Measurements from ENCODE around the gene P4HA2. TPM values are rescaled to one million over a fixed set of nuclear protein-coding genes. Genes with fewer than 3 reads are reported as not detected.
"Not testable (repeated sequence)": the region's sequence is repeated elsewhere in the genome, so short reads cannot be mapped to it uniquely, and the experiment has no call there.

Gene P4HA2
- polyA plus RNA-seq, 1 of the 3 experiments (the other 2 are of a cell fraction): 67.2 TPM

DNA sequence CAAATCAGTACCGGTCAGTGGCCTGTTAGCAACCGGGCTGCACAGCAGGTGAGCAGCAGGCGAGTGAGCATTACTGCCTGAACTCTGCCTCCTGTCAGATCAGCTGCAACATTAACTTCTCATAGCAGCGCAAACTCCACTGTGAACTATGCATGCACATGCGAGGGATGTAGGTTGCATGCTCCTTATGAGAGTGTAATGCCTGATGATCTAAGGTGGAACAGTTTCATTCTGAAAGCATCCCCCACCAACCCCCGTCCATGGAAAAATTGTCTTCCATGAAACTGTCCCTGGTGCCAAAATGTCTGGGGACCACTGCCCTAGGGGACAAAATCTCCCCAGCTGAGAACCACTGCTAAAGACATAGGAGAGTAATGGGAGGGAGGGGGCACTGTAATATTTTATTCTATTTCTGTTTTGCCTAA, 51.1 kb downstream of the P4HA2 start:
- Histone ChIP-seq H3K36me3 (replicated peaks in 1 of 2; ENCODE audit: control insufficient read depth in 1 of 2, insufficient read depth in 2 of 2, low read length in 1 of 2) (no peaks in the 10 kb centered on the region), H3K27ac (ENCODE audit: low read depth in 2 of 2, low read length in 1 of 2) (no peak overlapping the region), H3K9me3 (no peaks in the 10 kb centered on the region; the same call in 1 of the 2 replicates), H3K27me3 (ENCODE audit: insufficient read depth) (no peaks in the 10 kb centered on the region), H3K4me3 (ENCODE audit: low read depth in 2 of 2, low read length in 1 of 2) (no peak overlapping the region), H2AFZ (ENCODE audit: low read depth) (no peak overlapping the region), H3K79me2 (ENCODE audit: insufficient read depth) (no peaks in the 10 kb centered on the region), H4K20me1 (ENCODE audit: insufficient read depth) (no peaks in the 10 kb centered on the region), H3K4me1 (ENCODE audit: control insufficient read depth in 1 of 2, insufficient read depth in 2 of 2, low read depth in 1 of 2, low read length in 1 of 2) (no peaks in the 10 kb centered on the region), H3K9me2 (no peaks in the 10 kb centered on the region), H3K4me2 (no peak overlapping the region), H3F3A (replicated peaks; ENCODE audit: insufficient read depth) (peaks cover 4% of the 10 kb centered on the region), H3K9ac (no peak overlapping the region)
- TF ChIP-seq EP300 (IDR thresholded peaks at IDR 0.05; ENCODE audit: borderline replicate concordance in 1 of 2, low read depth in 1 of 2, low read length in 1 of 2) (no peak), RFX5 (IDR thresholded peaks at IDR 0.05; ENCODE audit: low read length) (no peak), RAD21 (IDR thresholded peaks at IDR 0.05; ENCODE audit: low read length) (no peak)
- WGBS (ENCODE audit: low lambda C conversion rate): 95% methylated on average over 5 of the region's 6 CpGs
- ChIA-PET POLR2A (no interaction called here), CTCF (interaction anchor here (1.0 kb wide), 1 partner anchor 14 kb away, joined by 4 read pairs; no protein-coding TSS in a partner anchor)
- no peak for DNase-seq

DNA sequence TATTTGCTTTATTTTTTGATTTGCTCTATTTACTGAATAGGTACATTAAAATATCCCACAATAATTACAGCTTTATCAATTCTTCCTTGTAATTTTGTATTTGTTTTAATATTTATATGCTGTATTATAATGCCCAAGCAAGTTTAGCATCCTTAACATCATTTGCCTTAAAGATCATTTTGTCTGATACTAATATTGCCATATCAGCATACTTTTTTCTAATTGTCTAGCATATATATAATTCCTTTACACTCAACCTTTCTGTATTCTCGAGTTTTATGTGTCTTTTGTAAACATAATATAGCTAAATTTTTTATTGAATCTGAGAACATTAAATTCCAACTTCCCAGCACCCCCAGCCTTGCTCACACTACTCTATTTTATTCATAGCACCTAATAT, 64.7 kb downstream of the P4HA2 start:
- no peak for DNase-seq
- Histone ChIP-seq H3K9me2 (no peaks in the 10 kb centered on the region), H3K9me3 (no peaks in the 10 kb centered on the region), H3K36me3 (replicated peaks in 1 of 2; ENCODE audit: control insufficient read depth in 1 of 2, insufficient read depth in 2 of 2, low read length in 1 of 2) (no peaks in the 10 kb centered on the region), H3K4me2 (no peak overlapping the region), H3K79me2 (ENCODE audit: insufficient read depth) (no peaks in the 10 kb centered on the region), H3K9ac (no peak overlapping the region), H3F3A (replicated peaks; ENCODE audit: insufficient read depth) (no peaks in the 10 kb centered on the region), H4K20me1 (ENCODE audit: insufficient read depth) (no peaks in the 10 kb centered on the region), H3K4me3 (ENCODE audit: low read depth in 2 of 2, low read length in 1 of 2) (no peak overlapping the region), H3K27me3 (ENCODE audit: insufficient read depth) (no peaks in the 10 kb centered on the region), H3K4me1 (ENCODE audit: control insufficient read depth in 1 of 2, insufficient read depth in 2 of 2, low read depth in 1 of 2, low read length in 1 of 2) (no peaks in the 10 kb centered on the region), H2AFZ (ENCODE audit: low read depth) (no peak overlapping the region), H3K27ac (ENCODE audit: low read depth in 2 of 2, low read length in 1 of 2) (no peak overlapping the region)
- ChIA-PET POLR2A (no interaction called here), CTCF (interaction anchor here (1.2 to 2.3 kb wide), 4 partner anchors 17 to 60 kb away, joined by 3 to 6 read pairs (median 3); no protein-coding TSS in a partner anchor)
- 0% methylated on average over 1 of the region's 1 CpG for WGBS (ENCODE audit: low lambda C conversion rate)
- no peak for TF ChIP-seq RFX5 (IDR thresholded peaks at IDR 0.05; ENCODE audit: low read length)
- TF ChIP-seq NRF1 (IDR thresholded peaks at IDR 0.05; ENCODE audit: low read depth, low read length): no peak
- TF ChIP-seq SMC3 (IDR thresholded peaks at IDR 0.05; ENCODE audit: low read depth, low read length): no peak
- TF ChIP-seq FOXM1 (IDR thresholded peaks at IDR 0.05; ENCODE audit: low read depth): no peak
- no peak for TF ChIP-seq RXRA (IDR thresholded peaks at IDR 0.05; ENCODE audit: borderline replicate concordance, low read depth)
- TF ChIP-seq SIN3A (IDR thresholded peaks at IDR 0.05; ENCODE audit: borderline replicate concordance, low read depth, low read length): no peak
- TF ChIP-seq, protein P1, sequence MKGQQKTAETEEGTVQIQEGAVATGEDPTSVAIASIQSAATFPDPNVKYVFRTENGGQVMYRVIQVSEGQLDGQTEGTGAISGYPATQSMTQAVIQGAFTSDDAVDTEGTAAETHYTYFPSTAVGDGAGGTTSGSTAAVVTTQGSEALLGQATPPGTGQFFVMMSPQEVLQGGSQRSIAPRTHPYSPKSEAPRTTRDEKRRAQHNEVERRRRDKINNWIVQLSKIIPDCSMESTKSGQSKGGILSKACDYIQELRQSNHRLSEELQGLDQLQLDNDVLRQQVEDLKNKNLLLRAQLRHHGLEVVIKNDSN (IDR thresholded peaks at IDR 0.05; ENCODE audit: borderline replicate concordance, low read depth): no peak
- TF ChIP-seq TAF1 (IDR thresholded peaks at IDR 0.05; ENCODE audit: borderline replicate concordance, low read depth, low read length): no peak
- TF ChIP-seq GABPA (IDR thresholded peaks at IDR 0.05; ENCODE audit: low read depth): no peak
- no peak for TF ChIP-seq GATA2 (CRISPR knock-in tag; IDR thresholded peaks at IDR 0.05)
- TF ChIP-seq TEAD4 (IDR thresholded peaks at IDR 0.05; ENCODE audit: borderline replicate concordance, insufficient read depth): no peak

DNA sequence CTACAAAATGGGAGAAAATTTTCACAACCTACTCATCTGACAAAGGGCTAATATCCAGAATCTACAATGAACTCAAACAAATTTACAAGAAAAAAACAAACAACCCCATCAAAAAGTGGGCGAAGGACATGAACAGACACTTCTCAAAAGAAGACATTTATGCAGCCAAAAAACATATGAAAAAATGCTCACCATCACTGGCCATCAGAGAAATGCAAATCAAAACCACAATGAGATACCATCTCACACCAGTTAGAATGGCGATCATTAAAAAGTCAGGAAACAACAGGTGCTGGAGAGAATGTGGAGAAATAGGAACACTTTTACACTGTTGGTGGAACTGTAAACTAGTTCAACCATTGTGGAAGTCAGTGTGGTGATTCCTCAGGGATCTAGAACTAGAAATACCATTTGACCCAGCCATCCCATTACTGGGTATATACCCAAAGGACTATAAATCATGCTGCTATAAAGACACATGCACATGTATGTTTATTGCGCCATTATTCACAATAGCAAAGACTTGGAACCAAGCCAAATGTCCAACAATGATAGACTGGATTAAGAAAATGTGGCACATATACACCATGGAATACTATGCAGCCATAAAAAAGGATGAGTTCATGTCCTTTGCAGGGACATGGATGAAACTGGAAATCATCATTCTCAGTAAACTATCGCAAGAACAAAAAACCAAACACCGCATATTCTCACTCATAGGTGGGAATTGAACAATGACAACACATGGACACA, 65.9 kb downstream of the P4HA2 start:
- H3K79me2 ChIP-seq (ENCODE audit: insufficient read depth); H3K4me2 ChIP-seq; H3K36me3 ChIP-seq (replicated peaks in 1 of 2; ENCODE audit: control insufficient read depth in 1 of 2, insufficient read depth in 2 of 2, low read length in 1 of 2); DNase-seq; H3K4me1 ChIP-seq (ENCODE audit: control insufficient read depth in 1 of 2, insufficient read depth in 2 of 2, low read depth in 1 of 2, low read length in 1 of 2); H3K9me3 ChIP-seq; H2AFZ ChIP-seq (ENCODE audit: low read depth); H3K9me2 ChIP-seq; H3K27me3 ChIP-seq (ENCODE audit: insufficient read depth); H3F3A ChIP-seq (replicated peaks; ENCODE audit: insufficient read depth); H3K9ac ChIP-seq; POLR2A ChIA-PET; H3K27ac ChIP-seq (ENCODE audit: low read depth in 2 of 2, low read length in 1 of 2); H4K20me1 ChIP-seq (ENCODE audit: insufficient read depth); H3K4me3 ChIP-seq (ENCODE audit: low read depth in 2 of 2, low read length in 1 of 2): not testable (repeated sequence)
- WGBS (ENCODE audit: low lambda C conversion rate): 68% methylated on average over 4 of the region's 5 CpGs
- CTCF ChIA-PET: interaction anchor here (1.2 kb wide), 1 partner anchor 20 kb away, joined by 3 read pairs; no protein-coding TSS in a partner anchor

Data from SK-N-SH (cell line).